Glomerular visceral epithelial cell (primary cell): ENCODE measurements around the gene CALY.

ENCODE experiments used
- DNase-seq: peaks from one replicate; pipeline ENCODE4 v3.0.0-alpha.2; 2016; ENCODE audit errors: extremely low spot score

The CALY gene

GRCh38 chr10:133366751-133367150, 30.1 kb upstream of the CALY start:
- DNase-seq, result no peak

GRCh38 chr10:133366130-133366478, 29.4 kb upstream of the CALY start:
- DNase-seq, result no peak

GRCh38 chr10:133365461-133366129, 28.9 kb upstream of the CALY start:
- no peak for DNase-seq

- DNase-seq, result no peak
These were observed 28.1 kb upstream of the CALY start for GRCh38 chr10:133364645-133365431.

GRCh38 chr10:133362846-133363245, 26.1 kb upstream of the CALY start:
- DNase-seq, result no peak

- no peak for DNase-seq
These were observed 25.2 kb upstream of the CALY start for GRCh38 chr10:133361773-133362441.

GRCh38 chr10:133361227-133361626, 24.5 kb upstream of the CALY start:
- no peak for DNase-seq

GRCh38 chr10:133359972-133360610, 23.4 kb upstream of the CALY start:
- no peak for DNase-seq

- DNase-seq, result no peak
These were observed 22.9 kb upstream of the CALY start for GRCh38 chr10:133359554-133359971.

- DNase-seq, result no peak
These were observed 22.2 kb upstream of the CALY start for GRCh38 chr10:133358925-133359310.

GRCh38 chr10:133358162-133358924, 21.6 kb upstream of the CALY start:
- DNase-seq, result no peak

- peak; percentile 66 for DNase-seq
These were observed 20.8 kb upstream of the CALY start, which contains the start of gene FUOM for GRCh38 chr10:133357285-133358161. Gene FUOM (minus strand): TSS chr10:133358019. CDS start chr10:133358007, 12 bp downstream.

- DNase-seq, result no peak
These were observed 20.0 kb upstream of the CALY start for GRCh38 chr10:133356549-133357284.

GRCh38 chr10:133355991-133356390, 19.3 kb upstream of the CALY start:
- no peak for DNase-seq

- DNase-seq, result no peak
These were observed 18.6 kb upstream of the CALY start for GRCh38 chr10:133355266-133355665.

GRCh38 chr10:133354672-133355240, 18.1 kb upstream of the CALY start:
- DNase-seq, result no peak

GRCh38 chr10:133353988-133354605, 17.4 kb upstream of the CALY start:
- DNase-seq, result no peak

GRCh38 chr10:133353202-133353959, 16.7 kb upstream of the CALY start:
- DNase-seq, result no peak
